ENCODE results near the gene DNAL4. TPM values are rescaled to one million over a fixed set of nuclear protein-coding genes. Genes with fewer than 3 reads are reported as not detected.

The DNAL4 gene
- total RNA-seq, 1 donor from 2014 or later: 10.0 TPM

- H3K9me3 ChIP-seq (replicated peaks): no peaks in the 10 kb centered on the region
- intact Hi-C loops (cut with micrococcal nuclease): no loop called here
- peaks cover 45% of the 10 kb centered on the region for H3K4me1 ChIP-seq
- DNase-seq: no peak
- H3K27ac ChIP-seq (replicated peaks): no peak overlapping the region
- TF ChIP-seq CTCF (IDR thresholded peaks at IDR 0.05; ENCODE audit: borderline replicate concordance): no peak
- peaks cover 90% of the 10 kb centered on the region for H3K36me3 ChIP-seq
- H3K4me3 ChIP-seq: no peak overlapping the region
- H3K27me3 ChIP-seq (ENCODE audit: low read depth): no peaks in the 10 kb centered on the region
Measured at GRCh38 chr22:38738475-38739070, 55.4 kb downstream of the DNAL4 start.

GRCh38 chr22:38737302-38738060 is 56.5 kb downstream of the DNAL4 start:
- intact Hi-C loops (cut with micrococcal nuclease): no loop called here
- Histone ChIP-seq H3K9me3 (replicated peaks) (no peaks in the 10 kb centered on the region), H3K27ac (replicated peaks) (no peak overlapping the region), H3K4me1 (peaks cover 56% of the 10 kb centered on the region), H3K4me3 (no peak overlapping the region), H3K27me3 (ENCODE audit: low read depth) (no peaks in the 10 kb centered on the region), H3K36me3 (peaks cover 79% of the 10 kb centered on the region)
- no peak for TF ChIP-seq CTCF (IDR thresholded peaks at IDR 0.05; ENCODE audit: borderline replicate concordance)
- no peak for DNase-seq

- peak overlapping the region; percentile 84 for H3K27ac ChIP-seq (replicated peaks)
- H3K4me1 ChIP-seq: peaks cover 67% of the 10 kb centered on the region
- peaks cover 73% of the 10 kb centered on the region for H3K36me3 ChIP-seq
- H3K9me3 ChIP-seq (replicated peaks): no peaks in the 10 kb centered on the region
- H3K27me3 ChIP-seq (ENCODE audit: low read depth): no peaks in the 10 kb centered on the region
- TF ChIP-seq CTCF (IDR thresholded peaks at IDR 0.05; ENCODE audit: borderline replicate concordance): no peak
- intact Hi-C loops (cut with micrococcal nuclease): no loop called here
- DNase-seq: no peak
- H3K4me3 ChIP-seq: no peak overlapping the region
Measured at GRCh38 chr22:38736257-38736570, 57.7 kb downstream of the DNAL4 start.

GRCh38 chr22:38735465-38736256 is 58.3 kb downstream of the DNAL4 start:
- no peaks in the 10 kb centered on the region for H3K27me3 ChIP-seq (ENCODE audit: low read depth)
- H3K4me3 ChIP-seq: no peak overlapping the region
- H3K4me1 ChIP-seq: peaks cover 66% of the 10 kb centered on the region
- TF ChIP-seq CTCF (IDR thresholded peaks at IDR 0.05; ENCODE audit: borderline replicate concordance): no peak
- peak; percentile 7 for DNase-seq
- peaks cover 72% of the 10 kb centered on the region for H3K36me3 ChIP-seq
- H3K9me3 ChIP-seq (replicated peaks): no peaks in the 10 kb centered on the region
- intact Hi-C loops (cut with micrococcal nuclease): no loop called here
- H3K27ac ChIP-seq (replicated peaks): peak overlapping the region; percentile 84

GRCh38 chr22:38735126-38735464 is 58.8 kb downstream of the DNAL4 start:
- Histone ChIP-seq H3K27me3 (ENCODE audit: low read depth) (no peaks in the 10 kb centered on the region), H3K4me3 (no peak overlapping the region), H3K4me1 (peaks cover 60% of the 10 kb centered on the region), H3K27ac (replicated peaks) (peak overlapping the region; percentile 84), H3K9me3 (replicated peaks) (no peaks in the 10 kb centered on the region), H3K36me3 (peaks cover 72% of the 10 kb centered on the region)
- peak; percentile 11 for DNase-seq
- TF ChIP-seq CTCF (IDR thresholded peaks at IDR 0.05; ENCODE audit: borderline replicate concordance): no peak
- intact Hi-C loops (cut with micrococcal nuclease): no loop called here
